HG02840 (cell line): ENCODE measurements around the gene SERPINE2.
A peak's percentile ranks its signal among the peaks of the same experiment; 100 is the strongest.

Experiments used
- ATAC-seq: cut with Tn5 transposase; IDR thresholded peaks from one replicate; pipeline ENCODE4 v1.9.1; 2021; ENCODE audit warnings: mild to moderate bottlenecking, moderate library complexity, moderate number of reproducible peaks; ENCODE audit not compliant: unreplicated experiment, low FRiP score

The SERPINE2 gene

GRCh38 chr2:224055101-224055500, 16.0 kb upstream of the SERPINE2 start:
- no peak for ATAC-seq

GRCh38 chr2:224046752-224047151, 7.7 kb upstream of the SERPINE2 start:
- no peak for ATAC-seq

- no peak for ATAC-seq
Observed at GRCh38 chr2:224042191-224042696, 3.2 kb upstream of the SERPINE2 start.

- no peak for ATAC-seq
Observed at GRCh38 chr2:224041554-224041953, 2.5 kb upstream of the SERPINE2 start.

- no peak for ATAC-seq
Observed at GRCh38 chr2:224040753-224041152, 1.7 kb upstream of the SERPINE2 start.

GRCh38 chr2:224039770-224040440, 819 bp upstream of the SERPINE2 start:
- no peak for ATAC-seq

GRCh38 chr2:224038830-224039079, 331 bp downstream of the SERPINE2 start:
- ATAC-seq: peak; percentile 37

- peak; percentile 42 for ATAC-seq
Observed at GRCh38 chr2:224038049-224038829, 847 bp downstream of the SERPINE2 start.

GRCh38 chr2:224036731-224037361, 2.2 kb downstream of the SERPINE2 start:
- ATAC-seq: no peak

GRCh38 chr2:224034017-224034416, 5.1 kb downstream of the SERPINE2 start:
- ATAC-seq: no peak

- no peak for ATAC-seq
Observed at GRCh38 chr2:224033601-224034000, 5.5 kb downstream of the SERPINE2 start.

GRCh38 chr2:224032283-224032682, 6.8 kb downstream of the SERPINE2 start:
- ATAC-seq: no peak

GRCh38 chr2:224031358-224031970, 7.6 kb downstream of the SERPINE2 start:
- no peak for ATAC-seq

- ATAC-seq: no peak
Observed at GRCh38 chr2:224030786-224031185, 8.3 kb downstream of the SERPINE2 start.

GRCh38 chr2:224029876-224030275, 9.2 kb downstream of the SERPINE2 start:
- ATAC-seq: no peak

- ATAC-seq: no peak
Observed at GRCh38 chr2:224027931-224028330, 11.2 kb downstream of the SERPINE2 start.

GRCh38 chr2:224027070-224027469, 12.0 kb downstream of the SERPINE2 start:
- no peak for ATAC-seq

GRCh38 chr2:224025874-224026273, 13.2 kb downstream of the SERPINE2 start:
- ATAC-seq: peak; percentile 88

GRCh38 chr2:224024270-224024669, 14.8 kb downstream of the SERPINE2 start:
- no peak for ATAC-seq

GRCh38 chr2:224023188-224023587, 15.9 kb downstream of the SERPINE2 start:
- ATAC-seq: no peak

GRCh38 chr2:224022486-224022885, 16.6 kb downstream of the SERPINE2 start:
- no peak for ATAC-seq
